Endothelial cell of umbilical vein (primary cell): ENCODE measurements around the gene BTG1. TPM values are rescaled to one million over a fixed set of nuclear protein-coding genes. Genes with fewer than 3 reads are reported as not detected.
A peak's percentile ranks its signal among the peaks of the same experiment; 100 is the strongest.

Experiments used
- BruUV-seq: library from RNA; stranded (reverse); fragments of 400-500 nt; replicated peaks from 2 replicates; lab custom pipeline; 2021; lab: Mats Ljungman, UMichigan
- CTCF ChIA-PET: fragments of 300-600, 350-600 bp; sonication (Branson Sonifier 250); formaldehyde crosslinking; loops from one replicate; lab custom pipeline; 2021; ENCODE audit warnings: antibody characterized with exemption, inconsistent platforms; lab: Charles Lee
- POLR2A ChIA-PET: fragments of 300-600, 350-600 bp; sonication (Branson Sonifier 250); formaldehyde crosslinking; loops from one replicate; lab custom pipeline; 2021; ENCODE audit warnings: antibody characterized with exemption, inconsistent platforms; lab: Charles Lee
- DNase-seq: peaks from one replicate; pipeline ENCODE4 v3.0.0-alpha.2; 2011; ENCODE audit warnings: low read depth, low spot score
- FAIRE-seq: peaks from 2 replicates; lab custom pipeline; 2011; peaks lifted over from hg19 to GRCh38; lab: Jason Lieb, UNC
- H2AFZ ChIP-seq: 2 replicates; pipeline ENCODE4 v1.6.0; 2012; ENCODE audit warnings: low read depth, low read length, control low read depth, inconsistent platforms
- H3K27ac ChIP-seq: 2 replicates; pipeline ENCODE4 v1.5.1; 2011; ENCODE audit warnings: low read depth, mild to moderate bottlenecking, control low read depth, low read length, moderate library complexity; ENCODE audit not compliant: insufficient read depth
- H3K27me3 ChIP-seq, 2 experiments: 2 replicates each; pipeline versions ENCODE4 v1.6.0 to v1.6.1; 2011; ENCODE audit warnings: low read length in 2 of 2, mixed read lengths in 1 of 2; ENCODE audit not compliant: control insufficient read depth in 2 of 2, insufficient read depth in 2 of 2
- H3K36me3 ChIP-seq, 2 experiments: 2 replicates in 1 of 2; 3 replicates in 1 of 2; pipeline ENCODE4 v1.5.1; 2011; ENCODE audit warnings: low read length in 2 of 2, mild to moderate bottlenecking in 1 of 2, moderate library complexity in 1 of 2; ENCODE audit not compliant: control insufficient read depth in 2 of 2, insufficient read depth in 2 of 2; ENCODE audit errors: extremely low read depth in 1 of 2
- H3K4me1 ChIP-seq: 3 replicates; pipeline ENCODE4 v1.5.1; 2011; ENCODE audit warnings: mild to moderate bottlenecking, low read length; ENCODE audit not compliant: control insufficient read depth, insufficient read depth; ENCODE audit errors: extremely low read depth
- H3K4me2 ChIP-seq: 2 replicates; pipeline ENCODE4 v1.6.1; 2011; ENCODE audit warnings: low read length, control low read depth, mixed read lengths; ENCODE audit not compliant: insufficient read depth
- H3K4me3 ChIP-seq, 3 experiments: fragments of 200-600 bp in 1 of 3; sonication (generic), shearing (Covaris generic) in 1 of 3; replicated peaks in 1 of 3; 2 replicates each; pipeline ENCODE4 v1.5.1; 2011 to 2016; ENCODE audit warnings: control low read depth in 3 of 3, low read length in 3 of 3, mild to moderate bottlenecking in 2 of 3, inconsistent platforms in 1 of 3, low read depth in 1 of 3, moderate library complexity in 1 of 3; ENCODE audit not compliant: insufficient read depth in 1 of 3
- H3K79me2 ChIP-seq: 2 replicates; pipeline ENCODE4 v1.6.0; 2012; ENCODE audit warnings: low read length, inconsistent platforms; ENCODE audit not compliant: control insufficient read depth, insufficient read depth
- H3K9ac ChIP-seq: replicated peaks from 2 replicates; pipeline ENCODE3; 2011; ENCODE audit warnings: low read length, control low read depth; ENCODE audit not compliant: insufficient read depth; ENCODE audit errors: extremely low read depth
- H3K9me1 ChIP-seq: replicated peaks from 3 replicates; pipeline ENCODE4 v1.6.0; 2011; ENCODE audit warnings: mild to moderate bottlenecking, low read length; ENCODE audit not compliant: control insufficient read depth, insufficient read depth; ENCODE audit errors: extremely low read depth
- H3K9me3 ChIP-seq: replicated peaks from 2 replicates; pipeline ENCODE4 v1.5.1; 2012; ENCODE audit warnings: low read length, inconsistent platforms; ENCODE audit not compliant: control insufficient read depth, insufficient read depth
- H4K20me1 ChIP-seq: replicated peaks from 2 replicates; pipeline ENCODE3; 2011; ENCODE audit warnings: mild to moderate bottlenecking, low read length; ENCODE audit not compliant: control insufficient read depth, insufficient read depth; ENCODE audit errors: extremely low read depth
- EZH2 ChIP-seq: IDR thresholded peaks from 2 replicates; pipeline ENCODE4 v1.6.1; 2012; ENCODE audit warnings: borderline replicate concordance, low read depth, mild to moderate bottlenecking, moderate library complexity, low read length, inconsistent platforms; ENCODE audit not compliant: severe bottlenecking
- FOS ChIP-seq: IDR thresholded peaks from 2 replicates; pipeline ENCODE4 v1.6.1; 2011; ENCODE audit warnings: mild to moderate bottlenecking, low read length, moderate library complexity, borderline replicate concordance; ENCODE audit not compliant: insufficient read depth
- GATA2 ChIP-seq: IDR thresholded peaks from 2 replicates; pipeline ENCODE4 v1.7.0; 2011; ENCODE audit warnings: low read depth, mild to moderate bottlenecking, moderate library complexity, mixed read lengths, low read length; ENCODE audit not compliant: insufficient read length, insufficient read depth
- JUN ChIP-seq: IDR thresholded peaks from 2 replicates; pipeline ENCODE4 v1.6.1; 2011; ENCODE audit warnings: borderline replicate concordance, low read depth; ENCODE audit not compliant: insufficient read length, insufficient read depth
- MAX ChIP-seq: IDR thresholded peaks from 2 replicates; pipeline ENCODE4 v1.6.1; 2011; ENCODE audit not compliant: insufficient read depth, insufficient read length
- MYC ChIP-seq: IDR thresholded peaks from one replicate; pipeline ENCODE4 v1.6.1; 2011; ENCODE audit warnings: mild to moderate bottlenecking, low read depth, low read length
- POLR2A ChIP-seq: IDR thresholded peaks from 2 replicates; pipeline ENCODE4 v1.6.1; 2012; ENCODE audit warnings: low read depth, mild to moderate bottlenecking, control low read depth, low read length
- POLR2AphosphoS5 ChIP-seq: IDR thresholded peaks from 2 replicates; pipeline ENCODE4 v1.6.1; 2012; ENCODE audit warnings: low read depth, mild to moderate bottlenecking, control low read depth, low read length, moderate library complexity; ENCODE audit not compliant: insufficient read depth
- dilution Hi-C: fragments of 300-500 bp; cut with MboI; formaldehyde crosslinking; loops from one replicate; pipeline ENCODE4 v1.15.0; 2019; ENCODE audit warnings: low sequenced_read_pairs; ENCODE audit not compliant: extremely low pct_ligation_motif_present
- intact Hi-C: fragments of 100-400 bp; cut with micrococcal nuclease; formaldehyde crosslinking; loops from one replicate; pipeline ENCODE4 v1.10.0; 2022
- polyA plus RNA-seq, 4 experiments: library from polyadenylated mRNA; depleted of rRNA in 3 of 4; stranded (reverse) in 3 of 4; unstranded in 1 of 4; fragments of >200 nt; gene quantifications; 2 replicates each; pipeline versions ENCODE4 v1.2.1 to v1.2.3, GENCODE V29; 2011 to 2012; ENCODE audit warnings: missing spikeins in 1 of 4
- total RNA-seq: library from RNA; stranded (reverse); gene quantifications from 2 replicates; pipeline ENCODE4 v1.2.3, GENCODE V29; 2021
- TF ChIP-seq, protein P1 (sequence below), 2 donors: IDR thresholded peaks; 1 replicate in 1 of 2; 2 replicates in 1 of 2; pipeline ENCODE4 v1.5.1; 2011; ENCODE audit warnings: low read length in 2 of 2, mild to moderate bottlenecking in 2 of 2, moderate library complexity in 2 of 2, control low read depth in 1 of 2, inconsistent platforms in 1 of 2, low read depth in 1 of 2; ENCODE audit not compliant: insufficient read depth in 1 of 2; ENCODE audit errors: extremely low read depth in 1 of 2

BTG1 gene
- total and polyA plus RNA-seq, 2 donors (not counting 3 experiments of a cell fraction or from before 2014, with no cell fraction given), result 42.8 to 104 TPM

- dilution Hi-C loops (no loop called here), intact Hi-C loops (loop anchor here (5.0 kb wide), 1 partner anchor 215 kb away; no protein-coding TSS in a partner anchor)
- peak; percentile 29 for DNase-seq
- H3K4me1 ChIP-seq, result peaks cover 43% of the 10 kb centered on the region
- peak overlapping the region; percentile 96 for H3K4me2 ChIP-seq
- no peaks in the 10 kb centered on the region for H3K27me3 ChIP-seq
- peaks cover 6% of the 10 kb centered on the region for H4K20me1 ChIP-seq
- POLR2A ChIA-PET, result no interaction called here
- H3K27ac ChIP-seq, result peak overlapping the region; percentile 80
- no peak for TF ChIP-seq POLR2A
- TF ChIP-seq FOS, result no peak
- TF ChIP-seq MYC, result no peak
- TF ChIP-seq GATA2, result no peak
- TF ChIP-seq EZH2, result no peak
- no peak for TF ChIP-seq MAX
- TF ChIP-seq, protein P1, sequence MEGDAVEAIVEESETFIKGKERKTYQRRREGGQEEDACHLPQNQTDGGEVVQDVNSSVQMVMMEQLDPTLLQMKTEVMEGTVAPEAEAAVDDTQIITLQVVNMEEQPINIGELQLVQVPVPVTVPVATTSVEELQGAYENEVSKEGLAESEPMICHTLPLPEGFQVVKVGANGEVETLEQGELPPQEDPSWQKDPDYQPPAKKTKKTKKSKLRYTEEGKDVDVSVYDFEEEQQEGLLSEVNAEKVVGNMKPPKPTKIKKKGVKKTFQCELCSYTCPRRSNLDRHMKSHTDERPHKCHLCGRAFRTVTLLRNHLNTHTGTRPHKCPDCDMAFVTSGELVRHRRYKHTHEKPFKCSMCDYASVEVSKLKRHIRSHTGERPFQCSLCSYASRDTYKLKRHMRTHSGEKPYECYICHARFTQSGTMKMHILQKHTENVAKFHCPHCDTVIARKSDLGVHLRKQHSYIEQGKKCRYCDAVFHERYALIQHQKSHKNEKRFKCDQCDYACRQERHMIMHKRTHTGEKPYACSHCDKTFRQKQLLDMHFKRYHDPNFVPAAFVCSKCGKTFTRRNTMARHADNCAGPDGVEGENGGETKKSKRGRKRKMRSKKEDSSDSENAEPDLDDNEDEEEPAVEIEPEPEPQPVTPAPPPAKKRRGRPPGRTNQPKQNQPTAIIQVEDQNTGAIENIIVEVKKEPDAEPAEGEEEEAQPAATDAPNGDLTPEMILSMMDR (IDR thresholded peaks at IDR 0.05; ENCODE audit: extremely low read depth in 1 of 2, insufficient read depth in 1 of 2, low read depth in 1 of 2, low read length in 2 of 2), result no peak
- TF ChIP-seq JUN, result no peak
- no peak for TF ChIP-seq POLR2AphosphoS5
- no peak overlapping the region for H2AFZ ChIP-seq
- peaks cover 80% of the 10 kb centered on the region for H3K79me2 ChIP-seq
- peaks cover 0 to 12% of the 10 kb centered on the region in 2 experiments for H3K36me3 ChIP-seq
- peak overlapping the region; percentile 89 for H3K9ac ChIP-seq
- CTCF ChIA-PET, result interaction anchor here (5.1 to 7.1 kb wide), 4 partner anchors 330 to 761 kb away, joined by 37 to 154 read pairs (median 81); no protein-coding TSS in a partner anchor
- BruUV-seq, result no TSS peak
- no peaks in the 10 kb centered on the region for H3K9me1 ChIP-seq
- H3K9me3 ChIP-seq, result no peaks in the 10 kb centered on the region
- peak overlapping the region; percentile 53 to 86 (median 85) for H3K4me3 ChIP-seq
- no peak for FAIRE-seq
These were observed 3.3 kb downstream of the BTG1 start for GRCh38 chr12:92142251-92142926.
